OCI-LY7 (cell line): ENCODE data around the gene SERINC5.

Experiments used
- EZH2phosphoT487 ChIP-seq: fragments of 200-600 bp; sonication (generic); IDR thresholded peaks from 2 replicates; pipeline ENCODE4 v1.6.1; 2018; ENCODE audit warnings: low read depth, borderline replicate concordance, mild to moderate bottlenecking, mixed run types, antibody characterized with exemption, low read length, moderate library complexity, mixed read lengths
- TF ChIP-seq, protein P1 (sequence below): fragments of 200-600 bp; sonication (generic); conservative IDR thresholded peaks from 2 replicates; pipeline ENCODE4 v1.5.1; 2014; ENCODE audit warnings: mild to moderate bottlenecking, antibody characterized with exemption, low read length, moderate library complexity, mixed read lengths

DNA sequence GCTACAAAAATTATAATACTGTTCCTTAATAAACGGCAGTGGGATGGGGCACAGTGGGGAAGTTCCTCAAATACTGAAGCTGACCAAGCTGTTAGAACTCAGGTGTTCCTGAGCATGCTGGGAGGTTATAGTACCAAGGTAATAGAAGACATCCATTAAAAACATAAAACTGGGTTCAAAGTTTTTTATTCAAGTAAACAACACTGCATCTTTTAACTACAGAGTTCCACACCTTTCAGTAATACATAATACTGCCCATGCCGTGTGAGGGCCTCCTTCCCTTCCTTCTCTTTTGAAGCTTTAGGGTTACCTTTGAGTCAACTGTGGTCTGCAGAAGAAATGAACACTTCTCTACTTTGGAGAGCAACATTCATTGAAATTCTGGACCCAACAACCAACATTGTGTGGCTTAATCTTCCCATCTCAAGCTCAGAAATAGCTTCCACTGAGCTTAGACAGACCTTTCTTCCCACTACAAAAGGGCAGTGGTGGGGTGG lies 43.6 kb downstream of the SERINC5 start:
- TF ChIP-seq, protein P1, sequence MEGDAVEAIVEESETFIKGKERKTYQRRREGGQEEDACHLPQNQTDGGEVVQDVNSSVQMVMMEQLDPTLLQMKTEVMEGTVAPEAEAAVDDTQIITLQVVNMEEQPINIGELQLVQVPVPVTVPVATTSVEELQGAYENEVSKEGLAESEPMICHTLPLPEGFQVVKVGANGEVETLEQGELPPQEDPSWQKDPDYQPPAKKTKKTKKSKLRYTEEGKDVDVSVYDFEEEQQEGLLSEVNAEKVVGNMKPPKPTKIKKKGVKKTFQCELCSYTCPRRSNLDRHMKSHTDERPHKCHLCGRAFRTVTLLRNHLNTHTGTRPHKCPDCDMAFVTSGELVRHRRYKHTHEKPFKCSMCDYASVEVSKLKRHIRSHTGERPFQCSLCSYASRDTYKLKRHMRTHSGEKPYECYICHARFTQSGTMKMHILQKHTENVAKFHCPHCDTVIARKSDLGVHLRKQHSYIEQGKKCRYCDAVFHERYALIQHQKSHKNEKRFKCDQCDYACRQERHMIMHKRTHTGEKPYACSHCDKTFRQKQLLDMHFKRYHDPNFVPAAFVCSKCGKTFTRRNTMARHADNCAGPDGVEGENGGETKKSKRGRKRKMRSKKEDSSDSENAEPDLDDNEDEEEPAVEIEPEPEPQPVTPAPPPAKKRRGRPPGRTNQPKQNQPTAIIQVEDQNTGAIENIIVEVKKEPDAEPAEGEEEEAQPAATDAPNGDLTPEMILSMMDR, result no peak
- no peak for TF ChIP-seq EZH2phosphoT487
